HG03442 (cell line): ENCODE measurements around the gene BHLHE41.

Experiments used
- ATAC-seq: cut with Tn5 transposase; IDR thresholded peaks from one replicate; pipeline ENCODE4 v1.9.1; 2021; ENCODE audit warnings: mild to moderate bottlenecking, moderate library complexity; ENCODE audit not compliant: unreplicated experiment

Gene BHLHE41

GRCh38 chr12:26135010-26135420 lies 10.2 kb upstream of the BHLHE41 start:
- no peak for ATAC-seq

- no peak for ATAC-seq
Measured at GRCh38 chr12:26134540-26134939, 9.7 kb upstream of the BHLHE41 start.

GRCh38 chr12:26133521-26133920 lies 8.7 kb upstream of the BHLHE41 start:
- ATAC-seq: no peak

GRCh38 chr12:26132866-26133265 lies 8.0 kb upstream of the BHLHE41 start:
- no peak for ATAC-seq

GRCh38 chr12:26131936-26132335 lies 7.1 kb upstream of the BHLHE41 start:
- no peak for ATAC-seq

- ATAC-seq: no peak
Measured at GRCh38 chr12:26130728-26131127, 5.9 kb upstream of the BHLHE41 start.

GRCh38 chr12:26128168-26128567 lies 3.3 kb upstream of the BHLHE41 start:
- no peak for ATAC-seq

GRCh38 chr12:26127404-26127803 lies 2.6 kb upstream of the BHLHE41 start:
- ATAC-seq: no peak

- ATAC-seq: peak; percentile 31
Measured at GRCh38 chr12:26126340-26127284, 1.8 kb upstream of the BHLHE41 start.

- ATAC-seq: peak; percentile 32
Measured at GRCh38 chr12:26125400-26126339, 833 bp upstream of the BHLHE41 start.

GRCh38 chr12:26123482-26123980 lies 1.3 kb downstream of the BHLHE41 start:
- no peak for ATAC-seq

- no peak for ATAC-seq
Measured at GRCh38 chr12:26122681-26123481, 2.0 kb downstream of the BHLHE41 start.

- ATAC-seq: no peak
Measured at GRCh38 chr12:26122061-26122680, 2.7 kb downstream of the BHLHE41 start.

- no peak for ATAC-seq
Measured at GRCh38 chr12:26121323-26122060, 3.3 kb downstream of the BHLHE41 start.

GRCh38 chr12:26120561-26121274 lies 4.1 kb downstream of the BHLHE41 start:
- no peak for ATAC-seq

GRCh38 chr12:26119391-26119989 lies 5.3 kb downstream of the BHLHE41 start:
- no peak for ATAC-seq

- ATAC-seq: no peak
Measured at GRCh38 chr12:26118308-26118707, 6.5 kb downstream of the BHLHE41 start.
